Measurements from ENCODE around the gene LZTR1.

GRCh38 chr22:20940904-20941385 is 41.2 kb upstream of the LZTR1 start:
- TF ChIP-seq POLR2A (IDR thresholded peaks at IDR 0.05; ENCODE audit: control extremely low read depth in 1 of 2, low read depth in 2 of 2, low read length in 2 of 2), result no peak
- no peak for TF ChIP-seq EP300 (IDR thresholded peaks at IDR 0.05; ENCODE audit: borderline replicate concordance in 1 of 2, low read depth in 2 of 2, low read length in 2 of 2)
- no peak for TF ChIP-seq POLR2AphosphoS5 (IDR thresholded peaks at IDR 0.05; ENCODE audit: low read depth, low read length)
